Hepatocyte (in vitro differentiated cells): ENCODE data around the gene ZBTB7A. TPM values are rescaled to one million over a fixed set of nuclear protein-coding genes. Genes with fewer than 3 reads are reported as not detected.

Experiments used
- DNase-seq: peaks from one replicate; pipeline ENCODE4 v3.0.0-alpha.2; 2016; ENCODE audit warnings: low spot score
- H2AFZ ChIP-seq: fragments of 200-600 bp; sonication (generic); 2 replicates; pipeline ENCODE4 v1.6.0; 2016; ENCODE audit warnings: antibody characterized with exemption, mild to moderate bottlenecking
- H3K27ac ChIP-seq: fragments of 200-600 bp; sonication (generic); 2 replicates; pipeline ENCODE4 v1.5.1; 2016; ENCODE audit warnings: mild to moderate bottlenecking
- H3K27me3 ChIP-seq: fragments of 200-600 bp; sonication (generic); 2 replicates; pipeline ENCODE4 v1.6.1; 2016
- H3K36me3 ChIP-seq: fragments of 200-600 bp; sonication (generic); replicated peaks from 2 replicates; pipeline ENCODE4 v1.5.1; 2016; ENCODE audit warnings: low read depth; ENCODE audit not compliant: insufficient read depth
- H3K4me1 ChIP-seq: fragments of 200-600 bp; sonication (generic); 2 replicates; pipeline ENCODE4 v1.5.1; 2016; ENCODE audit warnings: mild to moderate bottlenecking, moderate library complexity; ENCODE audit not compliant: insufficient read depth
- H3K4me2 ChIP-seq: fragments of 200-600 bp; sonication (generic); 2 replicates; pipeline ENCODE4 v1.6.0; 2016
- H3K4me3 ChIP-seq: fragments of 200-600 bp; sonication (generic); 2 replicates; pipeline ENCODE4 v1.5.1; 2016; ENCODE audit warnings: mild to moderate bottlenecking
- H3K79me2 ChIP-seq: fragments of 200-600 bp; sonication (generic); 2 replicates; pipeline ENCODE4 v1.6.0; 2017; ENCODE audit warnings: mild to moderate bottlenecking
- H3K9me2 ChIP-seq: fragments of 200-600 bp; sonication (generic); replicated peaks from 2 replicates; pipeline ENCODE4 v1.6.0; 2017; ENCODE audit warnings: mild to moderate bottlenecking; ENCODE audit not compliant: insufficient read depth
- H3K9me3 ChIP-seq: fragments of 200-600 bp; sonication (generic); 2 replicates; pipeline ENCODE4 v1.5.1; 2016; ENCODE audit warnings: low read depth, mild to moderate bottlenecking
- H4K20me1 ChIP-seq: fragments of 200-600 bp; sonication (generic); 2 replicates; pipeline ENCODE4 v1.6.0; 2016; ENCODE audit warnings: mild to moderate bottlenecking; ENCODE audit not compliant: insufficient read depth, poor library complexity, severe bottlenecking
- EZH2 ChIP-seq: fragments of 200-600 bp; sonication (generic); IDR thresholded peaks from 2 replicates; pipeline ENCODE4 v1.6.1; 2016; ENCODE audit warnings: antibody characterized with exemption, mild to moderate bottlenecking, borderline replicate concordance
- EZH2phosphoT487 ChIP-seq: fragments of 200-600 bp; sonication (generic); IDR thresholded peaks from one replicate; pipeline ENCODE4 v1.6.1; 2018; ENCODE audit warnings: antibody characterized with exemption, mild to moderate bottlenecking, low read depth, moderate library complexity; ENCODE audit not compliant: unreplicated experiment, severe bottlenecking
- WGBS: methylation state at CpG from one replicate; pipeline ENCODE4 v1.1.6; 2016; ENCODE audit warnings: low lambda C conversion rate; ENCODE audit errors: missing lambda C conversion rate; 5-methylcytosine and 5-hydroxymethylcytosine counted together
- polyA plus RNA-seq: library from polyadenylated mRNA; unstranded; fragments of >200 nt; fragmentation: Nextera tagmentation; extraction: Ambion mirVana; gene quantifications from 2 replicates; pipeline ENCODE4 v1.2.1, GENCODE V29; 2016
- total RNA-seq: library from RNA; depleted of rRNA; stranded (reverse); fragments of >200 nt; gene quantifications from 2 replicates; pipeline ENCODE4 v1.2.3, GENCODE V29; 2014
- TF ChIP-seq, protein P1 (sequence below): fragments of 200-600 bp; sonication (generic); IDR thresholded peaks from 2 replicates; pipeline ENCODE4 v1.5.1; 2016; ENCODE audit warnings: antibody characterized with exemption, mild to moderate bottlenecking; ENCODE audit not compliant: poor library complexity

ZBTB7A gene
- total and polyA plus RNA-seq, 2 experiments from 2014 or later: 23.3 to 46.1 TPM

DNA sequence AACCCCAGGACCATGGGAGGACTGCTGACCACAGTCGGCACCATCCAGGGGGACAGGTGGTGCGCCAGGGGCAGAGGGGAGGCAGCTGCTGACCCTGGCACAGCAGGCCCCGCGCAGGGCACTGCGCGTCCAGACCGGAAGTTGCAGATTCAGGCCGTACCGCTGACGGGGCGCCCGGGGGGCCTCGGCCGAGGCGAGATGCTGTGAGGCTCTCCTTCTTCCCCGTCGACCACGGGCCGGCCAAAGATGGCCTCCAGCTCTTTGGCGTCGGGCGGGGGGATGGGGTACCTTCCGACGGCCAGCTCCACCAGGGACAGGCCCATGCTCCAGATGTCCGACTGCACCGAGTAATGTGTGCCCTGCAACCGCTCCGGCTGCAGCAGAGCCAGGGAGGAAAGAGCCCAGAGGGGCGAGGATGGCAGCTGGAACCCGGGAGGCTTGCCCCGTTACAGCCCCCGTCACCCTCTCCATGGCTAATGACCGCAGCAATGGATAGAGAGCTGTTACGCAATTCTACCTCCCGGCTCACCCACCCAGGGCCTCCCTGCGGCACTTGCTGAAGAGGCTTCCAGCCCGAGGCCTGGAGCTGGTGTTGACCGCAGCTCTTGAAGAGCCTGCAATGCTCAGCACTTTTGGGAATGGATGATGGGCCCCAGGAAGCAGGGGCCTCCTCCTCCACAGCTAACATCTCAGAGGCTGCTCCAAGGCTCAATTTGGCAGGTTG is 32.5 kb upstream of the ZBTB7A start:
- no peaks in the 10 kb centered on the region for H3K36me3 ChIP-seq
- no peaks in the 10 kb centered on the region for H3K9me2 ChIP-seq
- no peak for DNase-seq
- no peaks in the 10 kb centered on the region for H3K4me1 ChIP-seq
- H3K27ac ChIP-seq: no peak overlapping the region
- H3K4me3 ChIP-seq: no peak overlapping the region
- no peak for TF ChIP-seq EZH2phosphoT487
- TF ChIP-seq, protein P1, sequence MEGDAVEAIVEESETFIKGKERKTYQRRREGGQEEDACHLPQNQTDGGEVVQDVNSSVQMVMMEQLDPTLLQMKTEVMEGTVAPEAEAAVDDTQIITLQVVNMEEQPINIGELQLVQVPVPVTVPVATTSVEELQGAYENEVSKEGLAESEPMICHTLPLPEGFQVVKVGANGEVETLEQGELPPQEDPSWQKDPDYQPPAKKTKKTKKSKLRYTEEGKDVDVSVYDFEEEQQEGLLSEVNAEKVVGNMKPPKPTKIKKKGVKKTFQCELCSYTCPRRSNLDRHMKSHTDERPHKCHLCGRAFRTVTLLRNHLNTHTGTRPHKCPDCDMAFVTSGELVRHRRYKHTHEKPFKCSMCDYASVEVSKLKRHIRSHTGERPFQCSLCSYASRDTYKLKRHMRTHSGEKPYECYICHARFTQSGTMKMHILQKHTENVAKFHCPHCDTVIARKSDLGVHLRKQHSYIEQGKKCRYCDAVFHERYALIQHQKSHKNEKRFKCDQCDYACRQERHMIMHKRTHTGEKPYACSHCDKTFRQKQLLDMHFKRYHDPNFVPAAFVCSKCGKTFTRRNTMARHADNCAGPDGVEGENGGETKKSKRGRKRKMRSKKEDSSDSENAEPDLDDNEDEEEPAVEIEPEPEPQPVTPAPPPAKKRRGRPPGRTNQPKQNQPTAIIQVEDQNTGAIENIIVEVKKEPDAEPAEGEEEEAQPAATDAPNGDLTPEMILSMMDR: no peak
- TF ChIP-seq EZH2: no peak
- H3K9me3 ChIP-seq: no peaks in the 10 kb centered on the region
- 96% methylated on average over 34 of the region's 38 CpGs for WGBS
- H3K27me3 ChIP-seq: no peaks in the 10 kb centered on the region
- H2AFZ ChIP-seq: no peak overlapping the region
- no peaks in the 10 kb centered on the region for H3K79me2 ChIP-seq
- no peaks in the 10 kb centered on the region for H4K20me1 ChIP-seq
- no peak overlapping the region for H3K4me2 ChIP-seq

DNA sequence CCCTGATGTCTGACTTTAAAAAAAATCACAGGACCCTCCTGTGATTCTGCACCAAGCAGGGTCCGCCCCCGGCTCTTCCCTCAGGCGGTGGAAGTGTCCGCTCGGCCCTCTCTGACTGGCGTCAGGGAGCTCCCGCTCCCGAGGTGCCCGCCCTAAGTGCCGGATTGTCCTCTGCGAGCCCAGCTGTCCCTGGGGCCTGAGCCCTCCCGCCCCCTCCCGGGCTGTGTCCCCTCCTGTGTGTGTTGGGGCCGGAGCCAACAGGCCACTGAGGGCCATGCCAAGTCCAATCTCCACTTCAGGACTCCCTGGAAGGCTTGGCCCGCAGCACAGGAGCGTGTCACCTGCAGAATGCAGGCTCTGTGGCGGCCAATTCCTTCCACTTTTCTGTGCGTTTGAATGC is 31.8 kb upstream of the ZBTB7A start:
- Histone ChIP-seq H3K9me3 (no peaks in the 10 kb centered on the region), H3K27me3 (no peaks in the 10 kb centered on the region), H3K79me2 (no peaks in the 10 kb centered on the region), H3K4me1 (no peaks in the 10 kb centered on the region), H3K36me3 (no peaks in the 10 kb centered on the region), H2AFZ (no peak overlapping the region), H3K4me3 (no peak overlapping the region), H4K20me1 (no peaks in the 10 kb centered on the region), H3K9me2 (no peaks in the 10 kb centered on the region), H3K27ac (no peak overlapping the region), H3K4me2 (no peak overlapping the region)
- DNase-seq: no peak
- TF ChIP-seq, protein P1: no peak
- TF ChIP-seq EZH2phosphoT487: no peak
- 97% methylated on average over 15 of the region's 18 CpGs for WGBS

DNA sequence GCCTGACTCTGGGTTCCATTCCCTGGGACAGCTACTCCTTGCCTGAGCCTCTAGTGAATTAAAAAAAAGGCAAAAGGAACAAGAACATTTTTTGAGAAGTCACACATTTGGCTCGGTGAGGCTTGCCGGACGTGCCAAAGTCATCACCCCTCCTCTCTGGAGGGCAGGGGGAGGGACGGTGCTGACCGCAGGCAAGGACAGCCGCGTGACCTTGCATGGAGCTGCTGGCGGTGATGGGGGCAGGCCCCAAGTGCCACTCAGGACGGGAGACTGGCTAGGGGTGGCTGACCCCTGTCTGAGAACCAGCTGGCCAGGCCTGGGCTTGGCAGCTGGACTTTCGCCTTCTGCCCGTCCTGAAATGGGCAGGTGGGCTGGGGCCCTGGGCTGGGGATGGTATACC is 30.8 kb upstream of the ZBTB7A start:
- no peak for DNase-seq
- no peaks in the 10 kb centered on the region for H3K9me3 ChIP-seq
- H3K9me2 ChIP-seq: no peaks in the 10 kb centered on the region
- WGBS: 96% methylated on average over 11 of the region's 11 CpGs
- H2AFZ ChIP-seq: no peak overlapping the region
- no peaks in the 10 kb centered on the region for H4K20me1 ChIP-seq
- H3K4me3 ChIP-seq: no peak overlapping the region
- no peak overlapping the region for H3K4me2 ChIP-seq
- H3K4me1 ChIP-seq: no peaks in the 10 kb centered on the region
- H3K36me3 ChIP-seq: no peaks in the 10 kb centered on the region
- H3K27ac ChIP-seq: no peak overlapping the region
- no peaks in the 10 kb centered on the region for H3K79me2 ChIP-seq
- H3K27me3 ChIP-seq: no peaks in the 10 kb centered on the region
- TF ChIP-seq EZH2: no peak
- TF ChIP-seq EZH2phosphoT487: no peak
- TF ChIP-seq, protein P1: no peak
